ENCODE results near the gene EEIG2.
"Not testable (repeated sequence)": the region's sequence is repeated elsewhere in the genome, so short reads cannot be mapped to it uniquely, and the experiment has no call there.

EEIG2 gene

GRCh38 chr1:108559215-108560186 lies at the start of gene EEIG2:
TSS of gene EEIG2 (plus strand) at chr1:108560100. CDS start at chr1:108560429, 329 bp downstream.
- peak; percentile 71 to 85 (median 76) for DNase-seq

GRCh38 chr1:108511764-108512163 lies 48.1 kb upstream of the EEIG2 start:
- DNase-seq = no peak

- DNase-seq = no peak
Observed at GRCh38 chr1:108512239-108513043, 47.5 kb upstream of the EEIG2 start.

GRCh38 chr1:108513044-108513415 lies 46.9 kb upstream of the EEIG2 start:
- DNase-seq = no peak

- DNase-seq = not testable (repeated sequence)
Observed at GRCh38 chr1:108513914-108514313, 46.0 kb upstream of the EEIG2 start.

GRCh38 chr1:108517301-108517897 lies 42.5 kb upstream of the EEIG2 start:
- DNase-seq = not testable (repeated sequence)

- no peak for DNase-seq
Observed at GRCh38 chr1:108521990-108522393, 37.9 kb upstream of the EEIG2 start.

GRCh38 chr1:108523829-108524228 lies 36.1 kb upstream of the EEIG2 start:
- no peak for DNase-seq

- DNase-seq = no peak
Observed at GRCh38 chr1:108524676-108525075, 35.2 kb upstream of the EEIG2 start.

GRCh38 chr1:108527135-108527534 lies 32.8 kb upstream of the EEIG2 start:
- DNase-seq = no peak

GRCh38 chr1:108527837-108528236 lies 32.1 kb upstream of the EEIG2 start:
- no peak for DNase-seq

GRCh38 chr1:108531444-108531843 lies 28.5 kb upstream of the EEIG2 start:
- no peak for DNase-seq

GRCh38 chr1:108532730-108533129 lies 27.2 kb upstream of the EEIG2 start:
- no peak for DNase-seq

GRCh38 chr1:108533351-108534083 lies 26.4 kb upstream of the EEIG2 start:
- DNase-seq = no peak

GRCh38 chr1:108534759-108535158 lies 25.1 kb upstream of the EEIG2 start:
- DNase-seq = no peak

- DNase-seq = not testable (repeated sequence)
Observed at GRCh38 chr1:108535315-108535897, 24.5 kb upstream of the EEIG2 start.

- not testable (repeated sequence) for DNase-seq
Observed at GRCh38 chr1:108536021-108536420, 23.9 kb upstream of the EEIG2 start.

- DNase-seq = not testable (repeated sequence)
Observed at GRCh38 chr1:108536791-108537190, 23.1 kb upstream of the EEIG2 start.

GRCh38 chr1:108537976-108538375 lies 21.9 kb upstream of the EEIG2 start:
- no peak for DNase-seq

- no peak for DNase-seq
Observed at GRCh38 chr1:108540977-108541376, 18.9 kb upstream of the EEIG2 start.

- no peak for DNase-seq
Observed at GRCh38 chr1:108541861-108542260, 18.0 kb upstream of the EEIG2 start.

GRCh38 chr1:108547493-108547892 lies 12.4 kb upstream of the EEIG2 start:
- not testable (repeated sequence) for DNase-seq

Data from activated CD4-positive, CD25-positive, alpha-beta regulatory T cell (primary cell).